Occipital lobe (tissue), 2 donors: ENCODE results near the gene POP5. TPM values are rescaled to one million over a fixed set of nuclear protein-coding genes. Genes with fewer than 3 reads are reported as not detected.
"Not testable (repeated sequence)": the region's sequence is repeated elsewhere in the genome, so short reads cannot be mapped to it uniquely, and the experiment has no call there.

Source experiments
- DNase-seq: peaks from one replicate; lab custom pipeline; 2025; lab: John Stamatoyannopoulos, UW
- total RNA-seq: library from RNA; depleted of rRNA; stranded (reverse); fragments of >200 nt; gene quantifications from one replicate; pipeline ENCODE4 v1.2.3, GENCODE V29; 2014

POP5 gene, protein sequence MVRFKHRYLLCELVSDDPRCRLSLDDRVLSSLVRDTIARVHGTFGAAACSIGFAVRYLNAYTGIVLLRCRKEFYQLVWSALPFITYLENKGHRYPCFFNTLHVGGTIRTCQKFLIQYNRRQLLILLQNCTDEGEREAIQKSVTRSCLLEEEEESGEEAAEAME
- total RNA-seq = 34.6 TPM

DNA sequence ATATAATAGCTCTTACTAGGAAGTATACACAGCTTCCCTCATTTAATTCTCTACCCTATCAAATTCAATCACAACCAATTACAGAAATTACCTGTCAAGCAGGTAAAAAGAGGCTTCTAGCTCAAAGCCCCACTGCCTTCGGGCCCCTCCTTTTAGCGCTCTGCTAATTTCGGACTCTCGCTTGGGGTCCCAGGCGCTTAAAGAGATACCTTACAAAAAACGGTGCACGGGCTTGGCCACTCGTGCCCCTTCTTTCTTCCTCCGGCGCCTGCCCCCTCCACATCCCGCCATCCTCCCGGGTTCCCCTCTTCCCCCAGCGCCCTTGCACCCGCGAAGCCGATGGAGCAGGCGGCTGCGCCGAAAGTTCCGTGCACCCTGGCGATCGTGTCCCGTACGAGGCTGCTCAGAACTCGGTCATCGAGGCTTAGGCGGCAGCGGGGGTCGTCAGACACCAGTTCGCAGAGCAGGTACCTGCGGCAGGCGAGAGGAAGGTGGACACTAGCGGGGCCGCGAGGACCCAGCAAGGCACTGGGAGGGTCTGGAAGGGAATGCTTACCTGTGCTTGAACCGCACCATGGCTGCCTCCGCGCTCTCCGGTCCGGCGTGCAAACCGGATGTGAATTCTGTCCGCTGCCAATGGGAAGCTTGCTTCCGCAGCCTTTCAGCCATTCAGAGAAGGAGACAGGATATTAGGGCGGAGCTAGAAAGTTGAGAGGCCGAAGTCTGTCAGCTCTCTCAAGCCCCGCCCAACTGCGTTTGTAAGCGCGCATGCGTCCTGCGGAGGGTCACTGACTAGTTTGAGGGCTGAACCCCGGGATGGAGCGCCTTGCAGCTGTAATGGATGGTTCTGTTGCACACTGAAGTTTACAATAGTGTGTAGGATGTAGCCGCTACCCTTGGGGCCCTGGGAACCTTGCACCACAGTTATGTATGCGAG is at the start of gene POP5:
Gene POP5, minus strand, starts transcription at position 616 of the 937 bp plus-strand sequence. Its CDS starts 40 bp downstream, at position 576.
- DNase-seq = peak; percentile 97

DNA sequence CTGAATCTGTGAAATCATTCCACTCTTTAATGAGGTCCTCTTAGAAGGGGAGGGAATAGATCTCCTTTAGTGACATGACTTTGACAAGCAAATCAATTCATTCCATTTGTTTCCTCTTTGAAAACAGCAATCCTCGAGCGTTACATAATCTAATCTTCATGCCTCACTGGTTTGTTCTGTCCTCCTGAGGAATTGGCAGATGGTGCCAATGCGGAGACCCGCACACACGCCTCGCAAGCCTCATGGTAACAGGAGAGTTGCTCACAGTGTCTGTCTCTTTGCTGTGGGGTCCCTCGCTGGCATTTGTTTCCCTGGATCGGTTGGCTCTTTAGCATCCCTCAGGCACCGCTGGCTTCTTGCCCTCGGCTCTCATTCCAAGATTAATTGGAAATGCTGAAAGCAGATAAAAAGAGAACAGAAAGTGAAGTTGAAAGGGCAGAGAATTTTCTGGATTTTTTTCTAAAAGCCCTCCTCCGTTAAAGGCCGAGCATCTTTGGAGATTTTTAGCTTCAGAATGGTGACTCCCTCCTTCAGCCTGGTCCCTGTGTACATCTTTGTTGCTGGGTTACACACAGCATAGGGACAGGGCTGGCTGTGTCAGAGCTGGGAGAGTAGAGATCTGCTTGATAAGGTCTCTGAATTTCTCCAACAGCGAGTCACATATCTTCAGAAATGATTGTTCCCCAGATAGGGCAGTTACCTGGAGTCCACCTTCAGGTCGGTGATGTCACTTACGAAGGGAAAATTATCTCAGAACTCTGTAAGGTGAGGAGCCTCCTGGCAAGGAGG is 49.1 kb upstream of the POP5 start:
- DNase-seq = no peak

DNA sequence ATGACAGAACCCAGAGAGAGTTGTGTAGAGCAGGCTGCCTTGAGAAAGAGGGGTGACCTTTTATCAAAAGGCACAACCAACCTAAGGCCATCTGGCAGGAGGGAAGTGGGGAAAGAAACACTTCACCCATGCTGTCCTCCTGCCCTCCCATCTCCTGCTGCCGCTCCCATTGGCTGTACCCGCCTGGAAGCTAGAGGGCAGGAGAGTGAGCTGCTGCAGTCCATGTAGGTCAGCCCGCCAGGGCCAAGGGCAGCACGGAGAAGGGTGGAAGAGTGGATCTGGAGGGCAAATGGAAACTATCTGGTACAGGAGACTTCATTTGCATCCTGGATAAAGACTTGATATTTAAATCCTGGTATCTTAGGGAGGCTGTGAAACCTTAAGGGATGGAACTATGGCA is 47.7 kb upstream of the POP5 start:
- DNase-seq = no peak

DNA sequence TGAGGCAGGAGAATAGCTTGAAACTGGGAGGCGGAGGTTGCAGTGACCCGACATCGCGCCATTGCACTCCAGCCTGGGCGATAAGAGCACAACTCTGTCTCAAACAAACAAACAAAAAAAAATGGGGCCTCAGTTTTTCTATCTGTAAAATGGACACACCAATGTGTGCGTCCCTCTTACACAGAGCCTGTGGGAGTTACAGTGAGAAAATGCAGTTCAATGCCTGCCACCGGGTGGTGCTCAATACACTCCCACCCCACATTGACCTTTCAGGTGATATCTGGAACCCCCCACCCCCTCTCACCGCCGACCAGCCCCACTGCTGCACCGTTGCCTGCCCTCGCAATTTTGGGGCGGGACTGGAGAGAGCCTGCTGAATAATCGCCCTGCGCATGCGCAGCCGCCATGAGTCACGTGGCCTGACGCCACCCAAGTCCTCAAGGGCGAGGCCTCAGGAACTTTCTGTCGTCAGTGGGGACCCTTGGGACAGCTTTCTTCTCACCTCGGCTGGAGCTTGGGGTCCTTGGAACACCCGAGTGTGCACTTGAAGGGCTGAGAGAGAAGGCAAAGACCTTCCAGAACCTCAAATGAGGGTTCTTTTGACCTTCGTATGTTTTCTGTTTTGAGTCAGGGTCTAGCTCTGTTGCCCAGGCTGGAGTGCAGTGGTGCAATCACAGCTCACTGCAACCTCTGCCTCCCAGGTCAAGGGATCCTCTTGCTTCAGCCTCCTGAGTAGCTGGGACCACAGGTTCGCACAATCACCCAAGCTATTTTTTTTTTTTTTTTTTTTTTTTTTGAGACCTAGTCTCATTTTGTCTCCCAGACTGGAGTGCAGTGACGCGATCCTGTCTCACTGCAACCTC is 44.6 kb upstream of the POP5 start:
- DNase-seq = no peak

DNA sequence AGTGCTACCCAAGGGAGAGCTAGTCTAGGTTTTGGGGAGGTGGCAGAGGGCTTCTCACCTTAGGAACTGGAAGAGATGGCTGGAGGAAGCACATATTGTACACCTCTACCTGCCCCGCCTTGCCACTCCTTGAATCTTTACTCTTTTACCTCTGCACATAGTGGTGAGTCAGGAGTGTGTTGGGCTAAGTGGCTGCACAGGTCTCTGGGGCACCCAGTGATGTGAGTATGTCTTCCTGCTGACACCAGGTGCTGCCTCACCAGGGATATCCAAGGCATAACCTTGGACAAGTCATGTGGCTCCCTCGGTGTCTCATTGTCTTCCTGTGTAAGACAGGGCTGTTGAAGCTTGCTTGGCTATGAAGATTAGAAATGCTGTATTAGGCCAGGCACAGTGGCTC is 39.4 kb upstream of the POP5 start:
- DNase-seq = no peak

DNA sequence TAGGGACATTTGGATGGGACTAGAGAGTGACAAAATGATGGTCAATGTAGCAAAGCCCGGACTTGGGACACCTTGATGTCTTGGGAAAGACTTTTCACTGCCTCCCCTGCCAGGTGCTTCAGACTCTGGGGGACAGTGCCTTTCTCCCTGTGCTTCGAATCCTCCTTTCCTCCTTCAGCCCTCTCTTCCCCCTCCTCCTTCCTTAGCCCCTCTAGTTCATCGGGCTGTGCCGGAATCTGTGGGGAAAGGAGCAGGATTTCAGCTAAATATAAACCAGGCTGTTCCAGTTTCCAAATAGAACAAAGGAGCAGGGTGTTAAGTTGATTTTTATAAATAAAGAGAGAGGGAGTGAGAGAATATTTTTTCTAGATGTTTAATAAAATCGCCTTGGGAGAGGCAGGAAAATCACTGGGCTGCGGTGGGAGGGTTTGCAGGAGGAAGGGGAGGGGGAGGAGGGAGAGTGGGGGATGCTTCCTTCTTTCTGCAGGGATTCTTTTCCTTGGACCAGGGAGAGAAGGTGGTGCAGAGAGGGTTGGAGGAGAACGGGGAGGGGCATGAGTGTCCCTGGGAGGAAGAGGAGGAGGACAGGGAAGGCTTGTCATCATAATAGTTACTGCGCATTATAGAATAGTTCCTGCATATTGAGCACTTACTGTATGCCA is 37.9 kb upstream of the POP5 start:
- peak; percentile 71 for DNase-seq

DNA sequence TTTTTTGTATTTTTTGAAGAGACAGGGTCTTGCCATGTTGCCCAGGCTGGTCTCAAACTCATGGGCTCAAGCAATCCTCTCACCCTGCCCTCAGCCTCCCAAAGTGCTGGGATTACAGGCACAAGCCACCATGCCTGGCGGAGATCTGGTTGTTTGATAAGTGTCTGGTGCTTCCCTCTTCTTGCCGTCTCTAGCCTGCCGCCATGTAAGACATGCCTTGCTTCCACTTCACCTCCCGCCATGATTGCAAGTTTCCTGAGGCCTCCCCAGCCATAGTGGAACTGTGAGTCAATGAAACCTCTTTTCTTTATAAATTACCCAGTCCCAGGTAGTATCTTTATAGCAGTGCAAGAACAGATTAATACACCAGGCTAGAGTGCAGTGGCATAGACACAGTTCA is 36.6 kb upstream of the POP5 start:
- DNase-seq = not testable (repeated sequence)

DNA sequence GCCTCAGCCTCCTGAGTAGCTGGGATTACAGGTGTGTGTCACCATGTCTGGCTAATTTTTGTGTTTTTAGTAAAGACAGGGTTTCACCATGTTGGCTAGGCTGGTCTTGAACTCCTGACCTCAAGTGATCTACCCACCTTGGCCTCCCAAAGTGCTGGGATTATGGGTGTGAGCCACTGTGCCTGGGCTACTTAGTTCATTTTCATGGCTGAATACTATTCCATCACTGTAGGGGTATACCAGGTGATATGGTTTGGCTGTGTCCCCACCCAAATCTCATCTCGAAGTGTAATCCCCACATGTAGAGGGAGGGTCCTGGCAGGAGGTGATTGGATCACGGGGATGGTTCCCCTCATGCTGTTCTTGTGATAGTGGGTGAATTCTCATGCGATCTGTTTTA is 36.0 kb upstream of the POP5 start:
- not testable (repeated sequence) for DNase-seq

DNA sequence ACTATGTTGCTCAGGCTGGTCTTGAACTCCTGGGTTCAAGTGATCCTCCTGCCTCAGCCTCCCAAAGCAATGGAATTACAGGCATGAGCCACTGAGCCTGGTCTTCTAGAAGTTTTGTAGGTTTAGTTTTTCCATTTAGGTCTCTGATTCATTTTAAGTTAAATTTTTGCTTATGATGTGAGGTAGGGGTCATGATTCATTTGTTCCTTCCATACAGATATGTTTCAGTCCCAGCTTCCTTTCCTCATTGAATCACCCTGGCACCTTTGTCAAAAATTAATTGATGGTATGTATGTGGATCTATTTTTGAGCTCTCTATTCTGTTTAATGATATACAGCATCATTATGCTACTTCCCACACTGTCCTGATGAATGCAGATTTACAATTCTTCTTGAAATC is 33.6 kb upstream of the POP5 start:
- no peak for DNase-seq

DNA sequence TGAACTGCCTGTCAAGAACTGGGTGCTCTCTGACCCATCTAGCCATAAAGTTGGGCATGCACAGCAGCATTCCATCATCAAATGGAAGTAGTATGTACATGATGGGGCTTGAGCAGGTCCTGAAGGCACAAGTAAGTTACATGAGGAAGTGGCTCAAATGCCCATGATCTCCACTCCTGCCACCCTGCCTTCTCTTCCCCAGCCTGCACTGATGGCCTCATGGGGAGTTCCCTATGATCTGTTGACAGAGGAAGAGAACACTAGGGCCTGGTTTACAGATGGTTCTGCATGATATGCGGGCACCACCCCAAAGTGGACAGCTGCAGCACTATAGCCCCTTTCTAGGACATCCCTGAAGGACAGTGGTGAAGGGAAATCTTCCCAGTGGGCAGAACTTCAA is 30.3 kb upstream of the POP5 start:
- not testable (repeated sequence) for DNase-seq

DNA sequence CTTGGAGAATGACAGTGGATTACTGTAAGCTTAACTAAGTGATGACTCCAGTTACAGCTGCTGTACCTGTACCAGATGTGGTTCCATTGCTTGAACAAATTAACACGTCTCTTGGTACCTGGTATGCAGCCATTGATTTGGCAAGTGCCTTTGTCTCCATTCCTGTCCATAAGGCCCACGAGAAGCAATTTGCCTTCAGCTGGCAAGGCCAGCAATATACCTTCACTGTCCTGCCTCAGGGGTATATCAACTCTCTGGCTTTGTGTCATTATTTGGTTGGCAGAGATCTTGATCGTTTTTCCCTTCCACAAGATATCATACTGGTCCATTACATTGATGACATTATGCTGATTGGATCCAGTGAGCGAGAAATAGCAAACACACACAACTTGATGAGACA is 29.4 kb upstream of the POP5 start:
- DNase-seq = no peak

DNA sequence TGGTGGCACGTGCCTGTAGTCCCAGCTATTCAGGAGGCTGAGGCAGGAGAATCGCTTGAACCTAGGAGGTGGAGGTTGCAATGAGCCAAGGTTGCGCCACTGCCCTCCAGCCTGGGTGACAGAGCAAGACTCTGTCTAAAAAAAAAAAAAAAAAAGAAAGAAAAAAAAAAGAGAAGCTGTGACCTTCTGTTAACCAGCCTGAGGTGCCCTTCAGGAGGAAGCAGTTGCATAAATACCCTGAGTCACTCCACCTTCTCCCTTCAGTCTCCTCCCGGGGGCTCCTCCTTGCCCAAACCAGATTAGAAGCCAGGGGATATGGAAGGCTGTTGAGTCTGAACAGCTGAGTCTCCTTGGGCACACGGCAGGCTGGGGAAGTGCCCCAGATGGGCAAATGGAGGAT is 21.2 kb upstream of the POP5 start:
- not testable (repeated sequence) for DNase-seq

DNA sequence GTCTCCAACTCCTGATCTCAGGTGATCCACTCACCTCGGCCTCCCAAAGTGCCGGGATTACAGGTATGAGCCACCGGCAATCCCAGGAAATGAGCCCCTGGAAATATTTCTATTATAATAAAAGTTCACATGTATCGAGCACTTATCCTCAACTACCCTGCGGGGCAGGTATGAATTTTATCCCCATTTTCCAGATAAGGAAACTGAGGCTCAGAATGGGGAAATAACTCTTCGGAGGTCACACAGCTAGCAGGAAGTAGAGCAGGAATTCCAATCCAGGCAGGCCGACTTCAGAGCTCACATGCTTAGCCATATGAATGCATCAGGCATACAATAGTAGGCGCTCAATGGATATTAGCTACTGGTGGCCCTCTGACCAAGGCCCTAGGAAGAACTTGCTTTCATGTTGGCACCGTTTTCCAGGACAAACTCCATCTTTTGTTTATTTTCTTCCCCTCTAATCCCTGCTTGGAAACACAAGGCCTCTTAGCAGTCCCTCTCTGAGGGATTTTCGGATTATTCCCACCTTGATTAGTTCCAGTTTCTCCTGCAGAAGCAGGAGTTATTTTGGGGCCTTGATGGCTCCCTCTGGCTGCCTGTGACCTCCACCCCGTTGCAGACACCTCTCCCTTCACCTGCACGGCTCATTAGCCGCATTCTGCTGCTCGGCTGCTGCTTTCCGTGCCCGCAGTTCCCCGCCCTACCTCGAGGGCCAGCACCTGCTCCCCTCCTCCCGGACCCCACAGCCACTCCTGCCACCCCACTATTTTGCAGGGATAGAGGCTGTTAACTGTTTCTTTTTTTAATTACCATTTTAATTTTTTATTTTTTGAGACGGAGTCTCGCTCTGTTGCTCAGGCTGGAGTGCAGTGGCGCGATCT is 18.7 kb upstream of the POP5 start:
- DNase-seq = no peak

DNA sequence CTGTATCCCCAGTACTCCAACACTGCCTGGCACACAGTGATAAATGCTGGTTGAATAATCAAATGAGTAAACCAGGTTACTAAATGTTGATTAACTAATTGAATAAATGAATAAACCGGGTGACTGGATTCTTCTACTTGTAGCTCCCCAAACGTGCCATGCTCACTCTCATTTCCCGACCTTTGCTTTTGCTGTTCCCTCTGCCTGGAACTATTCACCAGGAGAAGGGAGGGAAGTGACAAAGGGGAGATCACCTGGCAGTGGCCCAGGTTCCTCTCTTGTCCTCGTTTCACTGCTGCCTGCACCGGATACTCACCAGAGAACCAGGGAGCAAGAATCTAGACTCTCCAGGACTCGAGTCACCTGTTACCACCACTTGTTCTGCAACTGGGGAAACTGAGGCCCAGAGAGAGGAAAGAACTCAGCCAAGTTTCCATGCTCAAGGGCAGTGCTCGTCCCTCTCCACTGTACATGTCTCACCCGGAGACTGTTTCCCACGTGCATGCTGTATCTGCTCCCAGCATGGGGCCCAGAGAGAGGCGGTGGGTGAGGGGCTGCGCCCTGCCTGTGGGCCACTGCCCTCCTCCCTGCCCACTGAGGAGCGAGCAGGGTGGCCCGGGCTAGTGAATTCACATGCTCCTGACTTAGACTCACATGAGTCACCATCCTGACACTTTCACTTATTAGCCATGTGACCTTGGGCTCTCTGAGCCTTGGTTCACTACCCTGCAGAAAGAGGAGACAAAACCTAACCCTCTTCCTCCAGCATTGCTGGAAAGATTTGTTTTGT is 17.7 kb upstream of the POP5 start:
- no peak for DNase-seq

DNA sequence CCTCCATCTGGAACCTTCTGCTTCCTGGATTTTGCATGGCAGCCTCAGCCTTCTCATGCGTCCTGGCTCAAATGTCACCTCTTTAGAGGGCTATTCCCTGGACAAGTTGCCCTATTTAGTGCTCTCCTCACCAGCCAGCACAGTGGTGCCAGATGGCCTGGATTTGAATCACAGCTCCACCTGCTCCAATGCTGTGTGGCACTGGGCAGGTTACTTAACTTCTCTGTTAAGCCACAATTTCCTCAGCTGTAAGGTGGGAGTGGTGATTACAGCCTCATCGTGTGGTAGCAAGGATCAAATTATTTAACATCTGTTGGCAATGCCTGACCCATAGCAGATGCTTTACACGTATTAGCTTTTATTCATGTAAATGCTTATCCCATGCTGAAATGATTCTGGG is 16.7 kb upstream of the POP5 start:
- DNase-seq = no peak

DNA sequence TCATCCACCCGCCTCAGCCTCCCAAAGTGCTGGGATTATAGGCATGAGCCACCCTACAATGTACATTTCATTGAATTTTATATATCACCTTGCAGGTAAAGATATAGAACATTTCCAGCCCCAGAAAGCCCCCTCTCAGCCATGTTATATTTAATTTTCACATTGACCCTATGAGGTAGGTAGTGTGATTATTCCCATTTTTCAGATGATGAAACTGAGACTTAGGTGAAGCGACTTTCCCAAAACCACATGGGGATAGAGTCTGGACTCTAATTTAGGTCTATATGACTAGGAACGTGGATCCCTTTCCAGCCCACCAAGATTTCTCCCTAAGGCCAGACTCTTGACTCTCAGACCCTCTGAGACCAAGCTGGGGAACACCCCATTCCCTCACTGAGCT is 15.7 kb upstream of the POP5 start:
- no peak for DNase-seq

DNA sequence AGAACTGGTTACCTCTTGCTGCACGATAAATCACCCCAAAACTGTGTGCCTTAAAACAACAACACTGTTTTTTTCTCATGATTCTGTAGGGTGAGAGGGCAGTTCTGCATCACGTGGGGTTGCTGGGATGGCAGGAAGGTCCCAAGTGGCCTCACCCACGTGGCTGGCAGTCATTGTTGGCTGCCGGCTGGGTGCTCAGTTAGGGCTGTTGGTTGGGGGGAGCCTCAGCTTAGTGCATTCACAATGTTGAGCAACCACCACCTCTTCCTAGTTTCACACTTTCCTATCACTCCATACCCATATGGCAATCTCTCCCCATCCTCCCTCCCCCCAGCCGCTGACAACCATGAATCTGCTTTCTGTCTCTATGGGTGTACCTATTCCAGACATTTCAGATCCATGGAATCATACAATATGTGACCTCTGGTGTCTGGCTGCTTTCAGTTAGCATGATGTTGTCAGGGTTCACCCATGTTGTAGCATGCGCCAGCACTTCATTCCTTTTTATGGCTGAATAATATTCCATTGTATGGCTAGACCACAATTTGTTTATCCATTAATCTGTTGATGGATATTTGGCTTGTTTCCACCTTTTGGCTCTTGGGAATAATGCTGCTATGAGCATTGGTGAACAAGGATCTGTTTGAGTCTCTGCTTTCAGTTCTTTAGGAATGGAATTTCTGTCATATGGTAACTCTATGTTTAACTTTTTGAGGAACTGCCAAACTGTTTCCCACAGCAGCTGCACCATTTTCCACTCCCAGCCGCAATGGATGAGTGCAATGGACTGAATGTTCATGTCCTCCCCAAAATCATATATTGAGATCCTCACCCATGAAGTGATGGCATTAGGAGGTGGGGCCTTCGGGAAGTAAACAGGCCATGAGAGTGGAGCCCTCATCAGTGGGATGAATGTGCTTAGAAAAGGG is 11.2 kb upstream of the POP5 start:
- no peak for DNase-seq
